Endothelial cell of hepatic sinusoid (primary cell): Measurements from ENCODE around the gene CAMK1D.
"Not testable (repeated sequence)": the region's sequence is repeated elsewhere in the genome, so short reads cannot be mapped to it uniquely, and the experiment has no call there.

Experiments
- in situ Hi-C: cut with HindIII; loops from 2 replicates; pipeline ENCODE4 v1.10.0; 2017; ENCODE audit warnings: low sequenced_read_pairs

CAMK1D gene

GRCh38 chr10:12340371-12340770 is 9.0 kb upstream of the CAMK1D start:
- in situ Hi-C loops: no loop called here

GRCh38 chr10:12340937-12341336 is 8.4 kb upstream of the CAMK1D start:
- in situ Hi-C loops: no loop called here

GRCh38 chr10:12341526-12341925 is 7.8 kb upstream of the CAMK1D start:
- in situ Hi-C loops: no loop called here

GRCh38 chr10:12344375-12345110 is 4.8 kb upstream of the CAMK1D start:
- in situ Hi-C loops: no loop called here

- in situ Hi-C loops: no loop called here
Observed at GRCh38 chr10:12346707-12347106, 2.6 kb upstream of the CAMK1D start.

- in situ Hi-C loops: no loop called here
Observed at GRCh38 chr10:12348294-12348869, 965 bp upstream of the CAMK1D start.

- in situ Hi-C loops: no loop called here
Observed at GRCh38 chr10:12349629-12350166, 351 bp downstream of the CAMK1D start.

GRCh38 chr10:12350167-12350872 is 973 bp downstream of the CAMK1D start:
- in situ Hi-C loops: no loop called here

GRCh38 chr10:12350925-12351324 is 1.6 kb downstream of the CAMK1D start:
- in situ Hi-C loops: no loop called here

- in situ Hi-C loops: no loop called here
Observed at GRCh38 chr10:12351447-12351846, 2.1 kb downstream of the CAMK1D start.

GRCh38 chr10:12351889-12352288 is 2.5 kb downstream of the CAMK1D start:
- in situ Hi-C loops: no loop called here

GRCh38 chr10:12353399-12354242 is 4.3 kb downstream of the CAMK1D start:
- in situ Hi-C loops: no loop called here

- in situ Hi-C loops: not testable (repeated sequence)
Observed at GRCh38 chr10:12354696-12355095, 5.3 kb downstream of the CAMK1D start.

GRCh38 chr10:12355384-12355783 is 6.0 kb downstream of the CAMK1D start:
- in situ Hi-C loops: no loop called here

GRCh38 chr10:12357525-12358151 is 8.3 kb downstream of the CAMK1D start:
- in situ Hi-C loops: no loop called here

- in situ Hi-C loops: no loop called here
Observed at GRCh38 chr10:12358863-12359564, 9.7 kb downstream of the CAMK1D start.

GRCh38 chr10:12360461-12360860 is 11.1 kb downstream of the CAMK1D start:
- in situ Hi-C loops: no loop called here

- in situ Hi-C loops: not testable (repeated sequence)
Observed at GRCh38 chr10:12361115-12361514, 11.8 kb downstream of the CAMK1D start.

GRCh38 chr10:12364559-12364958 is 15.2 kb downstream of the CAMK1D start:
- in situ Hi-C loops: no loop called here

GRCh38 chr10:12367272-12367671 is 17.9 kb downstream of the CAMK1D start:
- in situ Hi-C loops: no loop called here
